Calu3 (cell line): ENCODE results near the gene INVS. TPM values are rescaled to one million over a fixed set of nuclear protein-coding genes. Genes with fewer than 3 reads are reported as not detected.
"Not testable (repeated sequence)": the region's sequence is repeated elsewhere in the genome, so short reads cannot be mapped to it uniquely, and the experiment has no call there.

Experiments
- BruUV-seq: library from RNA; stranded (reverse); fragments of 400-500 nt; replicated peaks from 2 replicates; lab custom pipeline; 2021; lab: Mats Ljungman, UMichigan
- CTCF ChIA-PET: fragments of 300-600 bp; sonication (Branson Sonifier 250); formaldehyde crosslinking; loops from one replicate; lab custom pipeline; 2022; ENCODE audit warnings: antibody characterized with exemption; lab: Charles Lee
- DNase-seq: peaks from one replicate; pipeline ENCODE4 v3.0.0; 2022
- H3K27ac Mint-ChIP-seq: one replicate; pipeline ENCODE4 v1.8.0; 2022; ENCODE audit warnings: mixed read lengths; ENCODE audit not compliant: unreplicated experiment
- H3K27me3 Mint-ChIP-seq: one replicate; pipeline ENCODE4 v1.8.0; 2022; ENCODE audit warnings: mixed read lengths; ENCODE audit not compliant: unreplicated experiment
- H3K36me3 Mint-ChIP-seq: one replicate; pipeline ENCODE4 v1.8.0; 2022; ENCODE audit warnings: mild to moderate bottlenecking, moderate library complexity, mixed read lengths; ENCODE audit not compliant: insufficient read depth, unreplicated experiment
- H3K4me1 Mint-ChIP-seq: one replicate; pipeline ENCODE4 v1.8.0; 2022; ENCODE audit warnings: mild to moderate bottlenecking, low read depth, mixed read lengths; ENCODE audit not compliant: unreplicated experiment
- H3K4me3 Mint-ChIP-seq: one replicate; pipeline ENCODE4 v1.8.0; 2022; ENCODE audit warnings: mild to moderate bottlenecking, low read depth, moderate library complexity, mixed read lengths; ENCODE audit not compliant: unreplicated experiment
- H3K9me3 Mint-ChIP-seq: one replicate; pipeline ENCODE4 v1.8.0; 2022; ENCODE audit warnings: low read depth, mixed read lengths; ENCODE audit not compliant: unreplicated experiment
- CTCF ChIP-seq: fragments of 200-600 bp; IDR thresholded peaks from one replicate; pipeline ENCODE4 v1.8.0; 2022; ENCODE audit warnings: antibody characterized with exemption; ENCODE audit not compliant: unreplicated experiment
- intact Hi-C: fragments of 100-400 bp; cut with micrococcal nuclease; formaldehyde crosslinking; loops from one replicate; pipeline ENCODE4 v1.10.0; 2022; ENCODE audit not compliant: unreplicated experiment
- total RNA-seq: library from RNA; stranded (reverse); gene quantifications from 2 replicates; pipeline ENCODE4 v1.2.3, GENCODE V29; 2022

The INVS gene
- total RNA-seq, 1 experiment from 2014 or later = 12.4 TPM

- Mint-ChIP-seq H3K9me3 (no peaks in the 10 kb centered on the region), H3K36me3 (peaks cover 7% of the 10 kb centered on the region), H3K27me3 (no peaks in the 10 kb centered on the region), H3K4me3 (no peak overlapping the region), H3K4me1 (no peaks in the 10 kb centered on the region), H3K27ac (no peak overlapping the region)
- no peak for TF ChIP-seq CTCF
- no TSS peak for BruUV-seq
- intact Hi-C loops = no loop called here
- CTCF ChIA-PET = no interaction called here
- no peak for DNase-seq
Measured at GRCh38 chr9:100229136-100229535, 130.1 kb downstream of the INVS start.

- Mint-ChIP-seq H3K27ac (no peak overlapping the region), H3K9me3 (no peaks in the 10 kb centered on the region), H3K27me3 (no peaks in the 10 kb centered on the region), H3K4me1 (no peaks in the 10 kb centered on the region), H3K36me3 (peaks cover 7% of the 10 kb centered on the region), H3K4me3 (no peak overlapping the region)
- no TSS peak for BruUV-seq
- no peak for TF ChIP-seq CTCF
- no peak for DNase-seq
- CTCF ChIA-PET = no interaction called here
- intact Hi-C loops = no loop called here
Measured at GRCh38 chr9:100229561-100229960, 130.5 kb downstream of the INVS start.

- intact Hi-C loops, H3K27me3 Mint-ChIP-seq, CTCF ChIA-PET, H3K4me3 Mint-ChIP-seq, H3K27ac Mint-ChIP-seq, DNase-seq, H3K36me3 Mint-ChIP-seq, H3K4me1 Mint-ChIP-seq, BruUV-seq, H3K9me3 Mint-ChIP-seq: not testable (repeated sequence)
Measured at GRCh38 chr9:100236986-100237385, 137.9 kb downstream of the INVS start.

- intact Hi-C loops = no loop called here
- no peak for DNase-seq
- Mint-ChIP-seq H3K4me3 (no peak overlapping the region), H3K27ac (no peak overlapping the region), H3K27me3 (no peaks in the 10 kb centered on the region), H3K9me3 (no peaks in the 10 kb centered on the region), H3K4me1 (no peaks in the 10 kb centered on the region), H3K36me3 (no peaks in the 10 kb centered on the region)
- BruUV-seq = no TSS peak
- CTCF ChIA-PET = interaction anchor here (0.6 kb wide), 1 partner anchor 797 kb away, joined by 4 read pairs; no protein-coding TSS in a partner anchor
- TF ChIP-seq CTCF = no peak
Measured at GRCh38 chr9:100240512-100240911, 141.5 kb downstream of the INVS start.

GRCh38 chr9:100267211-100267610 is 168.2 kb downstream of the INVS start:
- no peak overlapping the region for H3K27ac Mint-ChIP-seq
- no peaks in the 10 kb centered on the region for H3K4me1 Mint-ChIP-seq
- CTCF ChIA-PET = no interaction called here
- intact Hi-C loops = no loop called here
- no peaks in the 10 kb centered on the region for H3K27me3 Mint-ChIP-seq
- TF ChIP-seq CTCF = no peak
- no peak for DNase-seq
- no peak overlapping the region for H3K4me3 Mint-ChIP-seq
- no TSS peak for BruUV-seq
- H3K9me3 Mint-ChIP-seq = no peaks in the 10 kb centered on the region
- no peaks in the 10 kb centered on the region for H3K36me3 Mint-ChIP-seq
